ENCODE measurements around the gene LRIG2. TPM values are rescaled to one million over a fixed set of nuclear protein-coding genes. Genes with fewer than 3 reads are reported as not detected.

The LRIG2 gene
- total and polyA plus RNA-seq, 2 of the 13 experiments (the other 11 are each of a cell fraction or from before 2014, with no cell fraction given): 8.1 to 12.2 TPM

DNA sequence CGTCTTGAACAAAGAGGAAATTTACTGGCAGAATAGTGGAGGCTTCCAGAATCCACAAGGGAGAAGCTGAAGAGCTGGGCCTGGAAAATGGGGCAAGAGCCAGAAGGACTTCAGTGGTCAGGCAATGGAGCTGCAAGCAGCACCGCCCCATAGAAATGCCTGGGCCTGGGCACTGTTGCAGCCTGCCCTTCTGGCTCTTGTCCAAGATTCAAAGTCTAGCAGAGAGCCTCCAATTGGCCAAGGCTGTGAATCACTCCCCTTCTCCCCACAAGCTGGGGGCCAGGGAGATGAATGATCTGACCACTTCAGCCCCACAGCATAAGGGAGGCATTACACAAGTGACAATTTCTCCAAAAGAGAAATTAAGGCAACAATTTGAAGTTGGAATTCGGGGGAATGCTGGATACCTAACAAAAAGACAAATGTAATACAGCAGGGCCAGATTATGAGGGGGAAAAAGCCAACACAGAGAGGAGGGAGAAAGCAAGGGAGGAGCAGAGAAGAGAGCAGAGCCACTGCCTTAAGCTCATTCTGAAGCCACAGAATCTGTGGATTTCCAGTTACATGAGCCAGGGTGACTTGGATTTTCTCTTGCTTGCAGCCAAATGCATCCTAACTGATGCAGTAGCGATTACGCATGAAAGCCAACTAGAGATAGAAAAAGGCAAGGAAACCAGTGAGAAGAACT, 80.3 kb downstream of the LRIG2 start (continued):
- TF ChIP-seq, protein P1, sequence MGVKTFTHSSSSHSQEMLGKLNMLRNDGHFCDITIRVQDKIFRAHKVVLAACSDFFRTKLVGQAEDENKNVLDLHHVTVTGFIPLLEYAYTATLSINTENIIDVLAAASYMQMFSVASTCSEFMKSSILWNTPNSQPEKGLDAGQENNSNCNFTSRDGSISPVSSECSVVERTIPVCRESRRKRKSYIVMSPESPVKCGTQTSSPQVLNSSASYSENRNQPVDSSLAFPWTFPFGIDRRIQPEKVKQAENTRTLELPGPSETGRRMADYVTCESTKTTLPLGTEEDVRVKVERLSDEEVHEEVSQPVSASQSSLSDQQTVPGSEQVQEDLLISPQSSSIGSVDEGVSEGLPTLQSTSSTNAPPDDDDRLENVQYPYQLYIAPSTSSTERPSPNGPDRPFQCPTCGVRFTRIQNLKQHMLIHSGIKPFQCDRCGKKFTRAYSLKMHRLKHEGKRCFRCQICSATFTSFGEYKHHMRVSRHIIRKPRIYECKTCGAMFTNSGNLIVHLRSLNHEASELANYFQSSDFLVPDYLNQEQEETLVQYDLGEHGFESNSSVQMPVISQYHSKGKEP (CRISPR knock-in tag; IDR thresholded peaks at IDR 0.05): no peak
- TF ChIP-seq, protein P2, sequence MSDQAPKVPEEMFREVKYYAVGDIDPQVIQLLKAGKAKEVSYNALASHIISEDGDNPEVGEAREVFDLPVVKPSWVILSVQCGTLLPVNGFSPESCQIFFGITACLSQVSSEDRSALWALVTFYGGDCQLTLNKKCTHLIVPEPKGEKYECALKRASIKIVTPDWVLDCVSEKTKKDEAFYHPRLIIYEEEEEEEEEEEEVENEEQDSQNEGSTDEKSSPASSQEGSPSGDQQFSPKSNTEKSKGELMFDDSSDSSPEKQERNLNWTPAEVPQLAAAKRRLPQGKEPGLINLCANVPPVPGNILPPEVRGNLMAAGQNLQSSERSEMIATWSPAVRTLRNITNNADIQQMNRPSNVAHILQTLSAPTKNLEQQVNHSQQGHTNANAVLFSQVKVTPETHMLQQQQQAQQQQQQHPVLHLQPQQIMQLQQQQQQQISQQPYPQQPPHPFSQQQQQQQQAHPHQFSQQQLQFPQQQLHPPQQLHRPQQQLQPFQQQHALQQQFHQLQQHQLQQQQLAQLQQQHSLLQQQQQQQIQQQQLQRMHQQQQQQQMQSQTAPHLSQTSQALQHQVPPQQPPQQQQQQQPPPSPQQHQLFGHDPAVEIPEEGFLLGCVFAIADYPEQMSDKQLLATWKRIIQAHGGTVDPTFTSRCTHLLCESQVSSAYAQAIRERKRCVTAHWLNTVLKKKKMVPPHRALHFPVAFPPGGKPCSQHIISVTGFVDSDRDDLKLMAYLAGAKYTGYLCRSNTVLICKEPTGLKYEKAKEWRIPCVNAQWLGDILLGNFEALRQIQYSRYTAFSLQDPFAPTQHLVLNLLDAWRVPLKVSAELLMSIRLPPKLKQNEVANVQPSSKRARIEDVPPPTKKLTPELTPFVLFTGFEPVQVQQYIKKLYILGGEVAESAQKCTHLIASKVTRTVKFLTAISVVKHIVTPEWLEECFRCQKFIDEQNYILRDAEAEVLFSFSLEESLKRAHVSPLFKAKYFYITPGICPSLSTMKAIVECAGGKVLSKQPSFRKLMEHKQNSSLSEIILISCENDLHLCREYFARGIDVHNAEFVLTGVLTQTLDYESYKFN (CRISPR knock-in tag; conservative IDR thresholded peaks at IDR 0.05): peak; percentile 54
- TF ChIP-seq, protein P3, sequence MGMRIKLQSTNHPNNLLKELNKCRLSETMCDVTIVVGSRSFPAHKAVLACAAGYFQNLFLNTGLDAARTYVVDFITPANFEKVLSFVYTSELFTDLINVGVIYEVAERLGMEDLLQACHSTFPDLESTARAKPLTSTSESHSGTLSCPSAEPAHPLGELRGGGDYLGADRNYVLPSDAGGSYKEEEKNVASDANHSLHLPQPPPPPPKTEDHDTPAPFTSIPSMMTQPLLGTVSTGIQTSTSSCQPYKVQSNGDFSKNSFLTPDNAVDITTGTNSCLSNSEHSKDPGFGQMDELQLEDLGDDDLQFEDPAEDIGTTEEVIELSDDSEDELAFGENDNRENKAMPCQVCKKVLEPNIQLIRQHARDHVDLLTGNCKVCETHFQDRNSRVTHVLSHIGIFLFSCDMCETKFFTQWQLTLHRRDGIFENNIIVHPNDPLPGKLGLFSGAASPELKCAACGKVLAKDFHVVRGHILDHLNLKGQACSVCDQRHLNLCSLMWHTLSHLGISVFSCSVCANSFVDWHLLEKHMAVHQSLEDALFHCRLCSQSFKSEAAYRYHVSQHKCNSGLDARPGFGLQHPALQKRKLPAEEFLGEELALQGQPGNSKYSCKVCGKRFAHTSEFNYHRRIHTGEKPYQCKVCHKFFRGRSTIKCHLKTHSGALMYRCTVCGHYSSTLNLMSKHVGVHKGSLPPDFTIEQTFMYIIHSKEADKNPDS (CRISPR knock-in tag; IDR thresholded peaks at IDR 0.05): no peak
- TF ChIP-seq, protein P4, sequence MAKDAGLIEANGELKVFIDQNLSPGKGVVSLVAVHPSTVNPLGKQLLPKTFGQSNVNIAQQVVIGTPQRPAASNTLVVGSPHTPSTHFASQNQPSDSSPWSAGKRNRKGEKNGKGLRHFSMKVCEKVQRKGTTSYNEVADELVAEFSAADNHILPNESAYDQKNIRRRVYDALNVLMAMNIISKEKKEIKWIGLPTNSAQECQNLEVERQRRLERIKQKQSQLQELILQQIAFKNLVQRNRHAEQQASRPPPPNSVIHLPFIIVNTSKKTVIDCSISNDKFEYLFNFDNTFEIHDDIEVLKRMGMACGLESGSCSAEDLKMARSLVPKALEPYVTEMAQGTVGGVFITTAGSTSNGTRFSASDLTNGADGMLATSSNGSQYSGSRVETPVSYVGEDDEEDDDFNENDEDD (CRISPR knock-in tag; IDR thresholded peaks at IDR 0.05; ENCODE audit: borderline replicate concordance): no peak
- TF ChIP-seq ZNF569 (CRISPR knock-in tag; IDR thresholded peaks at IDR 0.05; ENCODE audit: borderline replicate concordance): no peak
- peak; percentile 21; the same call in 1 of the 2 replicates for TF ChIP-seq ZZZ3 (CRISPR knock-in tag; IDR thresholded peaks at IDR 0.05; ENCODE audit: borderline replicate concordance)
- TF ChIP-seq ZFP1 (CRISPR knock-in tag; IDR thresholded peaks at IDR 0.05): no peak
- peak; percentile 55 for TF ChIP-seq GATAD2A (CRISPR knock-in tag; IDR thresholded peaks at IDR 0.05)
- TF ChIP-seq ZNF570 (CRISPR knock-in tag; IDR thresholded peaks at IDR 0.05; ENCODE audit: borderline replicate concordance): no peak
- TF ChIP-seq RAD21 (CRISPR knock-in tag; IDR thresholded peaks at IDR 0.05): peak; percentile 22; the same call in 1 of the 2 replicates
- no peak for TF ChIP-seq SMAD3 (CRISPR knock-in tag; IDR thresholded peaks at IDR 0.05)
- TF ChIP-seq, protein P5, sequence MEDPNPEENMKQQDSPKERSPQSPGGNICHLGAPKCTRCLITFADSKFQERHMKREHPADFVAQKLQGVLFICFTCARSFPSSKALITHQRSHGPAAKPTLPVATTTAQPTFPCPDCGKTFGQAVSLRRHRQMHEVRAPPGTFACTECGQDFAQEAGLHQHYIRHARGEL (CRISPR knock-in tag; IDR thresholded peaks at IDR 0.05): no peak
- TF ChIP-seq NR1H2 (CRISPR knock-in tag; IDR thresholded peaks at IDR 0.05; ENCODE audit: borderline replicate concordance, low read depth): no peak
- TF ChIP-seq, protein P6, sequence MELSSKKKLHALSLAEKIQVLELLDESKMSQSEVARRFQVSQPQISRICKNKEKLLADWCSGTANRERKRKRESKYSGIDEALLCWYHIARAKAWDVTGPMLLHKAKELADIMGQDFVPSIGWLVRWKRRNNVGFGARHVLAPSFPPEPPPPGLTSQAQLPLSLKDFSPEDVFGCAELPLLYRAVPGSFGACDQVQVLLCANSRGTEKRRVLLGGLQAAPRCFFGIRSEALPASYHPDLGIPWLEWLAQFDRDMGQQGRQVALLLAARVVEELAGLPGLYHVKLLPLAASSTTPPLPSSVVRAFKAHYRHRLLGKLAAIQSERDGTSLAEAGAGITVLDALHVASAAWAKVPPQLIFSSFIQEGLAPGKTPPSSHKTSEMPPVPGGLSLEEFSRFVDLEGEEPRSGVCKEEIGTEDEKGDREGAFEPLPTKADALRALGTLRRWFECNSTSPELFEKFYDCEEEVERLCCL (CRISPR knock-in tag; IDR thresholded peaks at IDR 0.05; ENCODE audit: borderline replicate concordance): no peak
- TF ChIP-seq CENPX (CRISPR knock-in tag; IDR thresholded peaks at IDR 0.05): no peak
- no peak for TF ChIP-seq HMG20B (CRISPR knock-in tag; conservative IDR thresholded peaks at IDR 0.05)
- TF ChIP-seq SP140L (CRISPR knock-in tag; IDR thresholded peaks at IDR 0.05; ENCODE audit: borderline replicate concordance): no peak
- no peak for TF ChIP-seq ZSCAN22 (CRISPR knock-in tag; IDR thresholded peaks at IDR 0.05)
- TF ChIP-seq STAG1 (CRISPR knock-in tag; IDR thresholded peaks at IDR 0.05): peak; percentile 11; the same call in 1 of the 2 replicates
- peak; percentile 65; the same call in 1 of the 2 replicates for TF ChIP-seq NFIC (IDR thresholded peaks at IDR 0.05; ENCODE audit: low read length)

Measured in HepG2 (cell line).